Stimulated activated CD8-positive, alpha-beta memory T cell treated with anti-CD3 and anti-CD28 coated beads, Interleukin-7, amount 100 ng/mL, for 24 hours (primary cell): Measurements from ENCODE around the gene SLC10A6.
"Not testable (repeated sequence)": the region's sequence is repeated elsewhere in the genome, so short reads cannot be mapped to it uniquely, and the experiment has no call there.

Source experiments
- DNase-seq: peaks from one replicate; pipeline ENCODE4 v3.0.0-alpha.2; 2020; ENCODE audit warnings: low read depth

SLC10A6 gene, protein sequence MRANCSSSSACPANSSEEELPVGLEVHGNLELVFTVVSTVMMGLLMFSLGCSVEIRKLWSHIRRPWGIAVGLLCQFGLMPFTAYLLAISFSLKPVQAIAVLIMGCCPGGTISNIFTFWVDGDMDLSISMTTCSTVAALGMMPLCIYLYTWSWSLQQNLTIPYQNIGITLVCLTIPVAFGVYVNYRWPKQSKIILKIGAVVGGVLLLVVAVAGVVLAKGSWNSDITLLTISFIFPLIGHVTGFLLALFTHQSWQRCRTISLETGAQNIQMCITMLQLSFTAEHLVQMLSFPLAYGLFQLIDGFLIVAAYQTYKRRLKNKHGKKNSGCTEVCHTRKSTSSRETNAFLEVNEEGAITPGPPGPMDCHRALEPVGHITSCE

GRCh38 chr4:86848732-86849619, at the start of gene SLC10A6:
SLC10A6 (minus strand) TSS chr4:86849384; CDS start chr4:86849115, 269 bp downstream.
- DNase-seq, result no peak

DNA sequence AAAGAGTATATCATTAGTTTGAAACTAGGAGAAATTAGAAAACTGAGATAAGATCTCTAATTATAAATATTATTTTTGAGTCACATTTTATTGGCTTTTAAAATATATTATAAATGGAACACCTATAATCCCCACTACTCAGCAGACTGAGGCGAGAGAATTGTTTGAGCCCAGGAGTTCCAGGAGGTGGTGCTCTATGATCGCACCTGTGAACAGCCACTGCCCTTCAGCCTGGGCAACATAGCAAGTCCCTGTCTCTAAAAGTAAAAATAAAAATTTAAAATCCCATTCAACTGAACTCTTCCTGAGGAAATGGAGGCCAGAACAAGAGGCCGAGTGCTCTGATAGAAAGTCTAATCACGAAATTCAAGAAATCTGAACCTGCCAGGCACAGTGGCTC, 49.4 kb upstream of the SLC10A6 start:
- no peak for DNase-seq

GRCh38 chr4:86896596-86896995, 47.4 kb upstream of the SLC10A6 start:
- no peak for DNase-seq

- no peak for DNase-seq
Measured at GRCh38 chr4:86895692-86896488, 46.7 kb upstream of the SLC10A6 start.

- no peak for DNase-seq
Measured at GRCh38 chr4:86894455-86894854, 45.3 kb upstream of the SLC10A6 start.

DNA sequence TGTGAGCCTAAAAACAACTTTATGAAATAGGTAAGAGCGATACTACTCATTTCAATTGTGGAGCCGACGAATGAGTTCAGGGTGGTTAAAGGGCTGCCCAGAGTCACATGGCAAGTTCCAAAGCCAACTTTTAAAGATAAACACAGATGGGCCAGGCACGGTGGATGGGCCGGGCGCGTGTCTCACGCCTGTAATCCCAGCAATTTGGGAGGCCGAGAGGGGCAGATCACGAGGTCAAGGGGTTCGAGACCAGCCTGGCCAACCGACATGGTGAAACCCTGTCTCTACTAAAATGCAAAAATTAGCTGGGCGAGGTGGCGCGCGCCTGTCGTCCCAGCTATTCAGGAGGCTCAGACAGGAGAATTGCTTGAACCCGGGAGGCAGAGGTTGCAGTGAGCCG, 44.0 kb upstream of the SLC10A6 start:
- no peak for DNase-seq

DNA sequence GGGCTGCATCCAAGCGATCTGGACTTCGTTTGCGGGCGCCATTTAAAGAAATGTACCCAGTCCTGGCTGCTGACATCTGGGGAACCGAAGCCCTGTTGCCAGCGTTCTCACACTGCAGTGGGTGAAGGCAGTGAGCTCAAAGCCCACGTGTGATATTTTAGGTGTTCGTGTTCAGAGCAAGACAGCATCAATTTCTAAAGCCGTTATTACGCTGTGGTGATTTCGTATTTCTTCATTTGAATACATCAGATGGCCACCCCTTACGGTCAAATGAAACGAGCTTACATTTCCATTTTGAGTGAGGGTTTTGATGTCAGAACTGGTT, 43.4 kb upstream of the SLC10A6 start:
- DNase-seq, result no peak

DNA sequence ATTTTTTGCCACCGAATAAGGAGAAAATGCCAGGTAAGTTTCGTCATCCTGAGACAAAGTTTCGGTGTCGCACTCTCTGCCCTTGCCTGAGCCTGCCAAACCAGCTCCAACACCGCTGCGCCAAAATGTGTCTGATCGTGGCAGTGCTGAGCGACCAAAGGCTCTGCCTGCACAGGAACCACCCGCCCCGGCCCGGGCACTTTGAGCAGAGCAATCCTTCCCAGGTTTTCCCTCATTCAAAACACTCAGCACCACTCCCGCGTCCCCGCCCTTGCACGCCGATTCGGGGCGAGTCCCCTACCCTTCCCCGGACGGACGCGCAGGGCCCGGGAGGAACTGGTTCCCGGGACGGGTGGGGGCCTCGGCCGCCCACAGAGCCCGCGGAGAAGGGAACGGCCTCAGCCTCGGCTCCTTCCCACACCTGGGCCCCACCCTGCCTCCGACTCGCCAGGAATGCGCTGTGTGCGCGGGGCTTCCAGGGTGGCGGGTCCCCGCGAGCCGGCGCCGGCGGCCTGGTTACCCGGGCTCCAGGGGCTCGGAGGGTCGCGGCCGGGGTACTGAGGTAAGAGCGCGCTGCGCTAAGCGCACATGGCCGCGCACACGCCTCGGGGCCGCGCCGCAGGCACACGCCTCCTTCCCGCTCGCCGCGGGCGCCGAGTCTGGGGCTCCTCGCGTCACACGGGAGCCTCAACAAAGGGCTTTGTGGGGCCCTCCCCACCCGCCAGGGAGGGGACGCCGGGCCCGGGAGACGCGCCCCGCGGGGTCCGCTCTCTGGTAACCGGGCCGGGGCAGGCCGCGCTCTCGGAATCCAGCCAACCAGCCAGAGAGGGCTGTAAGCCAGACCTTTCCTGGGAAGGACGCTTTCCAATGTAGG, 42.8 kb upstream of the SLC10A6 start, which contains the start of gene C4orf36:
Gene C4orf36 (minus strand): TSS at position 661 of the 874 bp plus-strand sequence. CDS start 902 bp downstream, outside the sequence.
- no peak for DNase-seq

DNA sequence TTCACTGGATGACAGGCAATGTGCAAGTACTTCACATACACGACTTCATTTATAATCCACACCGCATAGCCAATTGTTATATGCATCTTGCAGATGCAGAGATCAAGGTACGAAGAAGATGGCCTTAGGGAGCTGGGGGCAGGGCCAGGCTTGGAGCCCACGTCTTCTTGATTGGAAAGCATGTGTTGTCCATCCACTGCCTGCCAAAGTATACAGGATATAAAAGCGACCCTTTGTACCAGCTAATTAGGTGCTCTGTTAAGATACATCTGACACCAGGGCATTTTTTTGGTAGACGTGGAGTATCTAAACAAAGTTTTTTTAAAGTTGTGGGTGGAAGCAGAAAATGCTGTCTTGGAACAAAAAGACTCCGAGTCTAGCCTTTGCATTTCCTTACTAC, 41.6 kb upstream of the SLC10A6 start:
- DNase-seq, result no peak

DNA sequence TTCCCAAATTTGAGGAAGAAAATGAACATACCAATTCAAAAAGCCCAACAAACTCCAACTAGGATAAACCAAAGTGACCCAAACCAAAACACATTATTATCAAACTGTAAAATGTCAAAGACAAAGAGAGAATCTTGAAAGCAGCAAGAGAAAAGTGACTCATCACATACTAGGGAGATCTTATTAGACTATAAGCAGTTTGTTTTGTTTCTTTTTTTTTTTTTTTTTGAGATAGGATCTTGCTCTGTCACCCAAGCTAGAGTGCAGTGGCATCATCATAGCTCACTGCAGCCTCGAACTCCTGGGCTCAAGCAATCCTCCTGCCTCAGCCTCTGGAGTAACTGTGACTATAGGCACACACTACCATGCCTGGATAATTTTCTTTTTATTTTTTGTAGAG, 30.5 kb upstream of the SLC10A6 start:
- DNase-seq, result no peak

GRCh38 chr4:86878640-86879039, 29.5 kb upstream of the SLC10A6 start:
- no peak for DNase-seq

GRCh38 chr4:86876894-86877685, 27.9 kb upstream of the SLC10A6 start:
- DNase-seq, result no peak

DNA sequence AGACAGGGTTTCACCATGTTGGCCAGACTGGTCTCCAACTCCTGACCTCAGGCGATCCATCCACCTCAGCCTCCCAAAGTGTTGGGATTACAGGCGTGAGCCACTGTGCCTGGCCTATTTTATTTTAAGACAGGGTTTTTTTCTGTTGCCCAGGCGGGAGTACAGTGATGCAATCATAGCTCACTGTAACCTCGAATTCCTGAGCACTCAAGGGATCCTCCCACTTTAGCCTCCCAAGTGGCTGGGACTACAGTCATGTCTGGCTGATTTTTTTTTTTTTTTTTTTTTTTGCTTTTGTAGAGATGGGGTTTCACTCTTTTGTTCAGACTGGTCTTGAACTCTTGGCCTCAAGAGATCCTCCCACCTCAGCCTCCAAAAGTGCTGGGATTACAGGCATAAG, 26.3 kb upstream of the SLC10A6 start:
- DNase-seq, result not testable (repeated sequence)

DNA sequence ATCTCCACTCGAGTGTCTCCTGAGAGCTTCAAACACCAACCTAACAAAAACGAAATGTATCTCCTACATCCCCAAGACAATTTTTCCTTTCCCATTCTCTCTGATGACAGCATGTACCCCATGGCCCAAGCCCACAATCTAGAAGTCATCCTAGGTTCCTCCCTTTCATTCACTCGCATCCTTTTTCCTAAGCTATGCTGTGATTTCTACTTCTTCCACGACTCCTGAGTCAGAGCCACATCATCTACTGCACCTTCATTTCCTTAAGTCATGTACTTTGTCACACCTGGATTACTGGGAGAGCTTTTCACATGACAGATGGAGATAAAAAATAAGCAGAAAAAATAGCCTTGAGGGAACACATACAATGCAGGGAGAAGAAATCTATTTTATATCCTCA, 23.0 kb upstream of the SLC10A6 start:
- DNase-seq, result no peak

DNA sequence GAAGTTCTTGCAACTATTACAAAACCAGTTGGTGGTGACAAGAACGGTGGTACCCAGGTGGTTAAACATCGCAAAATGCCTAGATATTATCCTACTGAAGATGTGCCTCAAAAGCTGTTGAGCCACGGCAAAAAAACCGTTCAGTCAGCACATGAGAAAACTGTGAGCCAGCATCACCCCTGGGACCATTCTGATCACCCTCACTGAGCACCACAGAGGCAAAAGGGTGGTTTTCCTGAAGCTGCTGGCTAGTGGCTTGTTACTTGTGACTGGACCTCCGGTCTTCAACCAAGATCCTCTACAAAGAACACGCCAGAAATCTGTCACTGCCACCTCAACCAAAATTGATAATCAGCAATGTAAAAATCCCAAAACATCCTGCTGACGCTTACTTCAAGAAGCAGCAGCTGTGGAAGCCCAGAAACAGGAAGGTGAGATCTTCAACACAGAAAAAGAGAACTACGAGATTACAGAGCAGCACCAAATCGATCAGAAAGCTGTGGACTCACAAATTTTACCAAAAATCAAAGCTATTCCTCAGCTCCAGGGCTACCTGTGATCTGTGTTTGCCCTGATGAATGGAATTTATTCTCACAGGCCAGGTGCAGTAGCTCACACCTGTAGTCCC, 21.4 kb upstream of the SLC10A6 start:
- DNase-seq, result no peak

DNA sequence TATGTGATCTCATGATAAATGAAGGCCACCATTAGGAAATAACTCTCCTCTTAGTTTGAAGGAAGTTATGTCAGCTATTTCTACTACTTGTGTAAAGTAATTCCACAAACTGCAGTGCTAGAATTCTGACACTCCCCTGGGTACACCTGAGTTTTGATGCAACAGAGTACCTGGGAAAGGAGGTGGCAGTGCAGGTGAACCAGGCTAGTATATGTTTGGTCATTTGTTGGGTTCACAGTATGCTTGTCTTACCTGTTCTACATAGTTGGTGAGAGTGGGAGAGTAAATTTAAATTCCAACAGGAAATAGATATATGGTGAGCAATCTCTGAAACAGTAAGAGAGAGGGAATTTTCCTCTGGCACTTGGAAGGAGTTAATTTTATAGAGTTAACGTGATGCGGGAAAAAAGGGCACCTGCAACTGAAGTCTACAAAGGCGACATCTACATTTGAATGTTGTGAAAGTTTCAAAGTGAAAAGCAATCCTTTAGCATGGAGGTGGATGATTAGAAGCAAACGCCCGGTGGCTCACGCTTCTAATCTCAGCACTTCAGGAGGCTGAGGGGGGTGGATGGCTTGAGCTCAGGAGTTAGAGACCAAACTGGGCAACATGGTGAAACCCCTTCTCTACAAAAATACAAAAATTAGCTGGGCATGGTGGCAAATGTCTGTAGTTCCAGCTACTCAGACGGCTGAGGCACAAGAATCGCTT, 8.3 kb upstream of the SLC10A6 start:
- DNase-seq, result no peak

DNA sequence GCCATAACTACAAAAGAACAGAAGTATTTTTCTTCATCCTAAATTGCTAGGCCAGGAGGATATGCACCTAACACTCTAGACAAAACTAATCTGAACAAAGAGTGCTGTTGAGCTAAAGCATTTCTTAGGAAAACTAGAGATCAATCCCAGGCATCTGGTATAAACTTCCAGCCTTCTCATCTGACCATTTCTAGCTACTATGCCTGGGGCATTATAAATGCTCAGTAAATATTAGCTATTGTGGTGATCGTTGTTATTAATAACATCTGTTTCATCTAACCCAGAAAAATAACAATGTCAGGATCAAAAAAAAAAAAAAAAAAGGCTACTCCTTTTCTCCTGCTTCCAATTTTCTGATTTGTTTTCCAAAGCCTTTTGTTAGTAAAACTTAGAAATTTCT, 7.7 kb upstream of the SLC10A6 start:
- no peak for DNase-seq

- DNase-seq, result no peak
Measured at GRCh38 chr4:86855572-86855971, 6.4 kb upstream of the SLC10A6 start.

DNA sequence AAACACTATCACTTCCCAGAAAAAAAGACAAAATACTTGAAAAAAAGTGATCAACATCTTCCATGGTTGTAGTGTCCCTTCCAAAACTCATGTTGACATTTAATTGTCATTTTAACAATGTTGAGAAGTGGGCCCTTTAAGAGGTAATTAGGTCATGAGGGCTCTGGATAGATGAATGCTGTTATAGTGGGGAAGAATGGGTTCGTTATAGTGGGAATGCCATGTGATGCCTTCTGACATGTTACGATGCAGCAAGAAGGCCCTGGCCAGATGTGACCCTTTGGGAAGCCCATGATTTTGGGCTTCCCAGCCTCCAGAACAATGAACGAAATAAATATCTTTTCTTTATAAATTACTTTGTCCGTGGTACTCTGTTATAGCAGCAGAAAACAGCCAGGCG, 4.0 kb upstream of the SLC10A6 start:
- DNase-seq, result no peak
